ENCODE data around the gene AASDH. TPM values are rescaled to one million over a fixed set of nuclear protein-coding genes. Genes with fewer than 3 reads are reported as not detected.

The AASDH gene
- total and polyA plus RNA-seq, 2 of the 13 experiments (the other 11 are each of a cell fraction or from before 2014, with no cell fraction given) = 12.6 to 14.1 TPM

GRCh38 chr4:56405016-56405415, 17.7 kb upstream of the AASDH start:
- in situ Hi-C loops (cut with HindIII; ENCODE audit: extremely low pct_ligation_motif_present, low pct_unique_long_range_greater_than_20kb) (no loop called here), intact Hi-C loops (cut with micrococcal nuclease; ENCODE audit: unreplicated experiment) (no loop called here)
- no peak overlapping the region for H3K4me2 ChIP-seq (ENCODE audit: low read depth, low read length)
- H3K9ac ChIP-seq (ENCODE audit: insufficient read depth, low read depth, low read length) = no peak overlapping the region
- no peaks in the 10 kb centered on the region for H3K9me3 ChIP-seq (ENCODE audit: low read length)
- TF ChIP-seq PAWR (CRISPR knock-in tag; IDR thresholded peaks at IDR 0.05; ENCODE audit: borderline replicate concordance) (no peak), TAF15 (IDR thresholded peaks at IDR 0.05; ENCODE audit: low read depth, low read length, poor library complexity, severe bottlenecking) (no peak), ZNF3 (CRISPR knock-in tag; IDR thresholded peaks at IDR 0.05) (no peak), ZNF776 (CRISPR knock-in tag; IDR thresholded peaks at IDR 0.05) (no peak), ZNF572 (CRISPR knock-in tag; IDR thresholded peaks at IDR 0.05) (no peak), ZNF326 (CRISPR knock-in tag; IDR thresholded peaks at IDR 0.05; ENCODE audit: borderline replicate concordance) (no peak), REL (CRISPR knock-in tag; conservative IDR thresholded peaks at IDR 0.05) (no peak), HNF4A (CRISPR knock-in tag; IDR thresholded peaks at IDR 0.05) (no peak), THYN1 (CRISPR knock-in tag; IDR thresholded peaks at IDR 0.05; ENCODE audit: borderline replicate concordance, low read depth) (no peak), ERF (CRISPR knock-in tag; IDR thresholded peaks at IDR 0.05) (no peak), ZNF34 (CRISPR knock-in tag; IDR thresholded peaks at IDR 0.05; ENCODE audit: borderline replicate concordance) (no peak), ZBTB2 (CRISPR knock-in tag; IDR thresholded peaks at IDR 0.05; ENCODE audit: low read depth) (no peak), KMT2A (CRISPR knock-in tag; IDR thresholded peaks at IDR 0.05) (no peak)
- TF ChIP-seq, protein P1, sequence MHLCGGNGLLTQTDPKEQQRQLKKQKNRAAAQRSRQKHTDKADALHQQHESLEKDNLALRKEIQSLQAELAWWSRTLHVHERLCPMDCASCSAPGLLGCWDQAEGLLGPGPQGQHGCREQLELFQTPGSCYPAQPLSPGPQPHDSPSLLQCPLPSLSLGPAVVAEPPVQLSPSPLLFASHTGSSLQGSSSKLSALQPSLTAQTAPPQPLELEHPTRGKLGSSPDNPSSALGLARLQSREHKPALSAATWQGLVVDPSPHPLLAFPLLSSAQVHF (CRISPR knock-in tag; IDR thresholded peaks at IDR 0.05) = no peak
- TF ChIP-seq, protein P2, sequence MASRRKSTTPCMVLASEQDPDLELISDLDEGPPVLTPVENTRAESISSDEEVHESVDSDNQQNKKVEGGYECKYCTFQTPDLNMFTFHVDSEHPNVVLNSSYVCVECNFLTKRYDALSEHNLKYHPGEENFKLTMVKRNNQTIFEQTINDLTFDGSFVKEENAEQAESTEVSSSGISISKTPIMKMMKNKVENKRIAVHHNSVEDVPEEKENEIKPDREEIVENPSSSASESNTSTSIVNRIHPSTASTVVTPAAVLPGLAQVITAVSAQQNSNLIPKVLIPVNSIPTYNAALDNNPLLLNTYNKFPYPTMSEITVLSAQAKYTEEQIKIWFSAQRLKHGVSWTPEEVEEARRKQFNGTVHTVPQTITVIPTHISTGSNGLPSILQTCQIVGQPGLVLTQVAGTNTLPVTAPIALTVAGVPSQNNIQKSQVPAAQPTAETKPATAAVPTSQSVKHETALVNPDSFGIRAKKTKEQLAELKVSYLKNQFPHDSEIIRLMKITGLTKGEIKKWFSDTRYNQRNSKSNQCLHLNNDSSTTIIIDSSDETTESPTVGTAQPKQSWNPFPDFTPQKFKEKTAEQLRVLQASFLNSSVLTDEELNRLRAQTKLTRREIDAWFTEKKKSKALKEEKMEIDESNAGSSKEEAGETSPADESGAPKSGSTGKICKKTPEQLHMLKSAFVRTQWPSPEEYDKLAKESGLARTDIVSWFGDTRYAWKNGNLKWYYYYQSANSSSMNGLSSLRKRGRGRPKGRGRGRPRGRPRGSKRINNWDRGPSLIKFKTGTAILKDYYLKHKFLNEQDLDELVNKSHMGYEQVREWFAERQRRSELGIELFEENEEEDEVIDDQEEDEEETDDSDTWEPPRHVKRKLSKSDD (CRISPR knock-in tag; IDR thresholded peaks at IDR 0.05; ENCODE audit: low read depth) = no peak
- TF ChIP-seq, protein P3, sequence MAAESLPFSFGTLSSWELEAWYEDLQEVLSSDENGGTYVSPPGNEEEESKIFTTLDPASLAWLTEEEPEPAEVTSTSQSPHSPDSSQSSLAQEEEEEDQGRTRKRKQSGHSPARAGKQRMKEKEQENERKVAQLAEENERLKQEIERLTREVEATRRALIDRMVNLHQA (CRISPR knock-in tag; IDR thresholded peaks at IDR 0.05) = no peak
- ChIA-PET CTCF (ENCODE audit: low intra/inter-chr PET ratio, low total read pairs) (no interaction called here), POLR2A (interaction anchor here (1.1 kb wide), 1 partner anchor 18 kb away, joined by 6 read pairs; the partner anchor contains the start of gene AASDH)
- H3K36me3 ChIP-seq (replicated peaks in 1 of 2; ENCODE audit: control insufficient read depth in 1 of 2, insufficient read depth in 2 of 2, low read length in 2 of 2) = peaks cover 13 to 66% of the 10 kb centered on the region in 2 experiments
- DNase-seq (ENCODE audit: low spot score) (no peak), ATAC-seq (no peak), FAIRE-seq (no peak)
- no peaks in the 10 kb centered on the region for H3K27me3 ChIP-seq (ENCODE audit: control insufficient read depth in 1 of 2, insufficient read depth in 2 of 2, low read length in 2 of 2)
- H3K4me1 ChIP-seq (ENCODE audit: insufficient read depth, low read length) = peaks cover 1% of the 10 kb centered on the region
- no peak overlapping the region for H3K27ac ChIP-seq (ENCODE audit: extremely low read length, insufficient read depth, low read length)
- WGBS (ENCODE audit: low lambda C conversion rate) = 98% methylated on average over 1 of the region's 1 CpG
- no peak overlapping the region for H2AFZ ChIP-seq (ENCODE audit: low read length)
- no TSS peak for BruUV-seq (replicated peaks)
- H3K4me3 ChIP-seq (replicated peaks in 1 of 3; ENCODE audit: insufficient read depth in 1 of 3, low read depth in 2 of 3, low read length in 3 of 3) = no peak overlapping the region
- no peaks in the 10 kb centered on the region for H4K20me1 ChIP-seq (ENCODE audit: insufficient read depth, low read length)
- H3K79me2 ChIP-seq (ENCODE audit: insufficient read depth, low read length) = peaks cover 19% of the 10 kb centered on the region

Measured in HepG2 (cell line).